ENCODE results near the gene TPO.

DNA sequence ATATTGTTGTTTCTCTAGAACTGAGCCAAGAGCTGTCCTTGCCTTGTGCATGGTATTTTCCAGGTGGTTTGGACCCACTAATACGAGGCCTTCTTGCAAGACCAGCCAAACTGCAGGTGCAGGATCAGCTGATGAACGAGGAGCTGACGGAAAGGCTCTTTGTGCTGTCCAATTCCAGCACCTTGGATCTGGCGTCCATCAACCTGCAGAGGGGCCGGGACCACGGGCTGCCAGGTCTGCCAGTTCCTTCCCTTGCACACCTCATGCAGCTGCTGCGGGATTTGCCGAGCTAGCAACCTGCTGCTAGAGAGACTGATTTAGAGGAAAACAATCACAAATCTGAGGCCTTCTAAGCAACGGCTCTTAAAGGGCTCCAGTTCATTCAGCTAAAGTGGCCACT is 74.5 kb downstream of the TPO start:
- TF ChIP-seq, protein P1, sequence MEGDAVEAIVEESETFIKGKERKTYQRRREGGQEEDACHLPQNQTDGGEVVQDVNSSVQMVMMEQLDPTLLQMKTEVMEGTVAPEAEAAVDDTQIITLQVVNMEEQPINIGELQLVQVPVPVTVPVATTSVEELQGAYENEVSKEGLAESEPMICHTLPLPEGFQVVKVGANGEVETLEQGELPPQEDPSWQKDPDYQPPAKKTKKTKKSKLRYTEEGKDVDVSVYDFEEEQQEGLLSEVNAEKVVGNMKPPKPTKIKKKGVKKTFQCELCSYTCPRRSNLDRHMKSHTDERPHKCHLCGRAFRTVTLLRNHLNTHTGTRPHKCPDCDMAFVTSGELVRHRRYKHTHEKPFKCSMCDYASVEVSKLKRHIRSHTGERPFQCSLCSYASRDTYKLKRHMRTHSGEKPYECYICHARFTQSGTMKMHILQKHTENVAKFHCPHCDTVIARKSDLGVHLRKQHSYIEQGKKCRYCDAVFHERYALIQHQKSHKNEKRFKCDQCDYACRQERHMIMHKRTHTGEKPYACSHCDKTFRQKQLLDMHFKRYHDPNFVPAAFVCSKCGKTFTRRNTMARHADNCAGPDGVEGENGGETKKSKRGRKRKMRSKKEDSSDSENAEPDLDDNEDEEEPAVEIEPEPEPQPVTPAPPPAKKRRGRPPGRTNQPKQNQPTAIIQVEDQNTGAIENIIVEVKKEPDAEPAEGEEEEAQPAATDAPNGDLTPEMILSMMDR (IDR thresholded peaks at IDR 0.05), result no peak
- TF ChIP-seq POLR2A (IDR thresholded peaks at IDR 0.05), result no peak
